GM18868 (cell line): ENCODE data around the gene FADS6.

Experiments
- ATAC-seq: cut with Tn5 transposase; IDR thresholded peaks from one replicate; pipeline ENCODE4 v1.9.1; 2021; ENCODE audit warnings: mild to moderate bottlenecking, moderate library complexity; ENCODE audit not compliant: unreplicated experiment

Gene FADS6

GRCh38 chr17:74892974-74893911, at the start of gene FADS6:
Gene FADS6 (minus strand): TSS chr17:74893633. CDS start chr17:74893595, 38 bp downstream.
- no peak for ATAC-seq

DNA sequence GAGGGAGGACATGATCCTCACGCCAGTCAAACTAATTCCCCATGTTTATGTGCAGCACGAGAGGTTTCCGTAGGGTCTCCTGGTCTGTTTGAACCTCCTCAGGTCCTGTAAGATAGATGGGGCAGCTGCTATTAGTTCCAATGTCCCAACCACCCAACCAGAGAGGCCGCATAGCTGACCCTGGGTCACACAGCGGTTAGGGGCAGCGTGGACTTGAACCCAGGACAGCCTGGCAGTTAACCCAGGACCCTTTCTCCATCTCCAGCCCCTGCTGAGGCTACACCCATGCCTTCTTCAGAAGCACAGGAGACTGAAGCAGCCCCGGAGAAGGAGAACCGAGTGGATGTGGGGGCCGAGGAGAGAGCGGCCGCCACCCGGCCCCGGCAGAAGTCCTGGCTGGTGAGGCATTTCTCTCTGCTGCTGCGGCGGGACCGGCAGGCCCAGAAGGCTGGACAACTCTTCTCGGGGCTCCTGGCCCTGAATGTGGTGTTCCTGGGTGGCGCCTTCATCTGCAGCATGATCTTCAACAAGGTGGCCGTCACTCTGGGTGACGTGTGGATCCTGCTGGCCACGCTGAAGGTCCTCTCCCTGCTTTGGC, 47.8 kb upstream of the FADS6 start:
- no peak for ATAC-seq

DNA sequence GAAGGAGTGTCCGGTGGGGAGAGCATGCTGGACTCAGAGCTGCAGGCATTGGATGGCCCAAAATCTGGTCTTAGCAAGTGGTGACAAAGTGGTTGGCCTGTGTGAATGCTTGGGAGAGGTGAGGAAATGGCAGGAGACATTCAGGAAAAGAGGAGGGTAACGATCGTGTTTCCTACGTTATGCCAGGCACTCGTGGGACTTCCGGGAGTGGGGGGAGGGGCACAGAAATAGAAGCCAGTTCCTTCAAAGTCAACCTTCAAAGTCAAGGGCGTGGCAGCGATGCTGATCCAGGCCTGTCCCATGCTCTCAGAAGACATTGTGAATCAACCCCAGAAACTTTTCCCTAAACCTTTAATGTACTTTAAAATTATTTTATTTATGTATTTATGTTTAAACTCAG, 46.1 kb upstream of the FADS6 start:
- ATAC-seq = no peak

- no peak for ATAC-seq
These were observed 44.9 kb upstream of the FADS6 start for GRCh38 chr17:74938194-74938950.

GRCh38 chr17:74937064-74938051, 43.9 kb upstream of the FADS6 start:
- ATAC-seq = no peak

GRCh38 chr17:74936470-74936799, 43.0 kb upstream of the FADS6 start:
- no peak for ATAC-seq

GRCh38 chr17:74935585-74936469, 42.4 kb upstream of the FADS6 start, which contains the start of gene OTOP3:
Gene OTOP3 (plus strand): TSS chr17:74935898. CDS start chr17:74935922, 24 bp downstream.
- ATAC-seq = no peak

- ATAC-seq = no peak
These were observed 41.6 kb upstream of the FADS6 start for GRCh38 chr17:74935048-74935447.

DNA sequence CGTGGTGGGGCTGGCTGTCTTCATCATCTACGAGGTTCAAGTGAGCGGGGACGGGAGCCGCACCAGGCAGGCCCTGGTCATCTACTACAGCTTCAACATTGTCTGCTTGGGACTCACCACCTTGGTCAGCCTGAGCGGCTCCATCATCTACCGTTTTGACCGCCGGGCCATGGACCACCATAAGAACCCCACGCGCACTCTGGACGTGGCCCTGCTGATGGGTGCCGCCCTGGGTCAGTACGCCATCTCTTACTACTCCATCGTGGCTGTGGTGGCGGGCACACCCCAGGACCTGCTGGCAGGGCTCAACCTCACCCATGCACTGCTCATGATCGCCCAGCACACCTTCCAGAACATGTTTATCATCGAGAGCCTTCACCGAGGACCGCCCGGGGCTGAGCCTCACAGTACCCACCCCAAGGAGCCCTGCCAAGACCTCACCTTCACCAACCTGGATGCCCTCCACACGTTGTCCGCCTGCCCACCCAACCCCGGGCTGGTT, 37.2 kb upstream of the FADS6 start:
- no peak for ATAC-seq

DNA sequence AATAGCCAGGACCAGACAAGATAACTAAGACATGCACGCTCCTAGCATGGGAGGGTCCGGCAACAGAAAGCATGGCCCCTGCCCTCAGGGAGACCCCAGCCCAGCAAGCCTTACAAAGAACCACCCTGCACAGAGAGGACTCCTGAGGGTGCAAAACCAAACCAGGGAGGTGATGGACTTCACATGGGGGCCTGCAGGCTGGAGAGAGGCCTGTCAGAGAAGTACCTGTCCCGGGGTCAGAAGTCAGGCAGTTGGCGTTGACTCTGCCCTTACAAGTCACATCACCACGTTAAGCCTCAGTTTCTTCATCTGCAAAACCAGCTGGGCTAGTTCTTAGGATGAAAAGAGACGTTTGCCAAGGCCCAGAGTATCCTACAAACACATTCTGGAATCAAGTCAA, 35.4 kb upstream of the FADS6 start:
- no peak for ATAC-seq

- ATAC-seq = no peak
These were observed 31.8 kb upstream of the FADS6 start for GRCh38 chr17:74925242-74925641.

DNA sequence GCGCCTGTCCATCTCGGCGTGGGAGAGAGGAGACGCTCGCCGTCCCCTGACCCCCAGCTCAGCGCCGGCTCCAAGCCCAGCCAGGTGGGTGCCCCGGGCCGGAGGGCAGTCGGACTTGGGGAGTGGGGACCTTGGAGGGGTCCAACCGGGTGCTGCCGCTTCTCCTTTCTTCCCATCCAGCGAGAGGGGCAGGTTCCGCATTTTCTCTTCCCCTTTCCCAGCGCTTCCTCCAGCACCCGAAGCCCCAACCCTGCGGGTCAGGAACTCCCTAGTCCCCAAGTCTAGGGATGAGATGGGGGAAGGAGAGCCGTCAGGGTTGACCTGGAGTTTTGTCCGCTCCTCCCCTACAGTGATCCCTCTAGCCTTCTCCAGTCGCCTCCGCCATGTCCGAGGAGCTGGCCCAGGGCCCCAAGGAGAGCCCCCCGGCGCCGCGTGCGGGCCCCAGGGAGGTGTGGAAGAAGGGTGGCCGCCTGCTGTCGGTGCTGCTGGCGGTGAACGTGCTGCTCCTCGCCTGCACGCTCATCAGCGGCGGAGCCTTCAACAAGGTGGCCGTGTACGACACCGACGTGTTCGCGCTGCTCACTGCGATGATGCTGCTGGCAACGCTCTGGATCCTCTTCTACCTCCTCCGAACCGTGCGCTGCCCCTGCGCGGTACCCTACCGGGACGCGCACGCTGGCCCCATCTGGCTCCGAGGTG, 31.0 kb upstream of the FADS6 start, which contains the start of gene OTOP2:
OTOP2 (plus strand) TSS at position 24 of the 699 bp plus-strand sequence; CDS start at position 384, 360 bp downstream.
- ATAC-seq = no peak

DNA sequence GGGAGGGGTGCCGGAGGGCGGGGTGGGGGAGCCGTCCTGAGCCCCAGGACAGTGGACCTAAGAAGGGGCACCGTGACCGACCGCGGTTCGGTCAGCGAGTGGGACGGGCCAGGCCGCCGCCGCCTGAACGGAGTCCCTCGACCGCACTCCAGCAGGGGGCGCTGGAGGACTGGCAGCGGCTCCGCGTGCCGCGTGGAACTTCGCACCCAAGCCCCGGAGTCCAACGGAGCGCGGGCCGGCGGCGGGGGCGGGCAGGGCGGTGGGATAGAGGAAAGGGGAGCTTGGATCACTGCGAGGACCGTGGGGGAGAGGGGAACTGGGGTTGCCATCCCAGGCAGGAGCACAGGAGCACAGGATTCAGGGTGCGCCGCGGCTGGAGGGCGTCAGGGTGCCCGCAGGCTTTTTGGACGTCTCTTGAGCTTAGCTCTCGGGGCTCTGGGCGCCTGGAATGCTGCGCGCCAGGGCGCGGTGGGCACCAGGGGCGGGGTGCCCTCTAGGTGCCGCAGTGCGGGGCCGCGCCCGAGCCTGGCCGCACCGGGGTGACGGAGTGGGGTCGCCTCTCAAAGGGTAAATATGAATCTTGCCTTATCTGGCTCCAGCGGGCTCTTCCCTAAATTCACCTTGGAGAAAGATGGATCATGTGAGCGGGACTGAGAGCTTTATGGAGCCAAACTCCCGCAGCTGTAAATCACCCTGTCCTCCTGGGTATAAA, 30.3 kb upstream of the FADS6 start:
- ATAC-seq = no peak

DNA sequence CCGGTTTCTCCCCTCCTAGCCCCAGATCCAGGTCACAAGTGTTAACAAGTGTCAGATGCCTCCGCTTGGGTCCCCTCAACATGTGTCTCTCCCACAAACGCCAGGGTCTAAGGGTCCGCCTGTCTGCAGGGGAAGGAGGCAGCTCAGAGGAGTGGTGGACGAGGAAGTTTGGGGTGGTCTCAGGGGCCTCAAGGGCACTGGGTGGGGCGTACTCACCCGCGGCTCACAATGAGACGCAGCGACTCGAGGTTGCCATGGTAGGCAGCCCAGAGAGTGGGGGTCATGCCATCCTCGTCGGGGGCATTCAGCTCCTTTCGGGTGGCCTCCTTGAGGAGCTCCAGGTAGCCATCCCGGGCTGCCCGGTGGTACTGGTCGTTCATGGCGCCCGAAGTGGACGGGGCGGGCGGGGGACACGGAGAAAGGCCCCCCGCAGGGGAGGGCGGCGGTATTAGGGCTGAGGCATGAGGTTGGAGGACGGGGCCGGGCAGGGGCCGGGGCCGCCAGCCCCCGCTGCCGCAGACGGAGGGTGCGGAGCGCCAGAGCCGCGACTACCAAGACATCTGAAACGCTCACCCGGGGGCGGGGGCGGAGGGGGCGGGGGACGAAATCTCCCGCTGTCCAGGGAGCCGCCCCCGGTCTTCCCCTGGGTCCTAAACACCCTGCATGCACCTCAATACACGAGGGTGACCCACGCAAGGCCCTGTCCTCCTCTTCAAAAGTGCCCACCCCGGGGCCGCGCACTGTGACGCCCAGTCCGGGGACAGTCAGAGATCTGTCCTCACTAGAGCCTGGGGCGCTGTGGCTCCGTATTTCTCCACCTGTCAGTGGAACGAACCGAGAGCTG, 29.5 kb upstream of the FADS6 start, which contains the start of gene USH1G:
USH1G (minus strand) TSS at position 562 of the 844 bp plus-strand sequence; CDS start at position 380, 182 bp downstream.
- no peak for ATAC-seq

- no peak for ATAC-seq
These were observed 28.7 kb upstream of the FADS6 start for GRCh38 chr17:74922172-74922571.

DNA sequence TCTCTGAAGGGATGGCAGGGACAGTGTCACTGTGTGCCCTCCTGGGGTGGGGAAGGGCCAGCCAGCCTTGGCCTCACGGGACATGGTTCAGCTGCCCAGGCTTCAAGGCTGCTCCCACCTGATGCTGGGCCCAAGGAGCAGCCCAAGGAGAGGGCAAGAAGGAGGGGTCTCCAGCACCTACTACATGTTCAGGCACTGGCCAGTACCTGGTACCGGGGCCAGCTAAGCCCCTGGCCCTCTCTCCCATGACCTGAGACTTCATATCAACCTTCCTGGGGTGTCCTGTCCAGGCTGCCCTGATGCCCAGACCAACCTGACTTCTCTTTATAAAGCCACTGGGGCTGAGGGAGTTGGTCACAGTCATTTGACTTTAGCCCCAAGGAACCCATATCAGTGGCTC, 28.3 kb upstream of the FADS6 start:
- no peak for ATAC-seq
